Measurements from ENCODE around the gene REEP2. TPM values are rescaled to one million over a fixed set of nuclear protein-coding genes. Genes with fewer than 3 reads are reported as not detected.

The REEP2 gene
- total RNA-seq, 1 experiment from 2014 or later = 49.0 TPM

- no peak overlapping the region for H2BK12ac ChIP-seq (ENCODE audit: insufficient read length, low read depth, low read length)
- no peak overlapping the region for H2BK120ac ChIP-seq (ENCODE audit: low read depth, low read length, poor library complexity, severe bottlenecking)
- H2AK5ac ChIP-seq (ENCODE audit: insufficient read length, low read length) = no peak overlapping the region
- DNase-seq = no peak
- no CpG with 5 or more reads among the region's 5 CpGs for WGBS (ENCODE audit: extremely low coverage, insufficient read length, low lambda C conversion rate)
- no peak overlapping the region for H2AFZ ChIP-seq (ENCODE audit: low read length)
- H4K20me1 ChIP-seq (ENCODE audit: control insufficient read depth, insufficient read depth, insufficient read length) = no peaks in the 10 kb centered on the region
- Mint-ChIP-seq H3K9me3 (no peaks in the 10 kb centered on the region), H3K27me3 (ENCODE audit: low read depth) (peaks cover 4% of the 10 kb centered on the region; the same call in 1 of the 2 replicates), H3K4me3 (no peak overlapping the region), H3K36me3 (ENCODE audit: insufficient read depth in 1 of 3, low read depth in 3 of 3) (no peaks in the 10 kb centered on the region; a peak in 1 of 7 replicates), H3K4me1 (peaks cover 35 to 42% of the 10 kb centered on the region in 2 experiments), H3K27ac (no peak overlapping the region)
- H4K8ac ChIP-seq (replicated peaks; ENCODE audit: insufficient read length, low read depth, low read length) = no peak overlapping the region
- no peak overlapping the region for H3T11ph ChIP-seq (ENCODE audit: low read length)
- H3K14ac ChIP-seq (ENCODE audit: insufficient read depth, low read length) = no peak overlapping the region
- H3K4ac ChIP-seq (ENCODE audit: low read depth, low read length) = no peak overlapping the region
- no peak overlapping the region for H4K91ac ChIP-seq (ENCODE audit: insufficient read length, low read depth, low read length)
- no peak for TF ChIP-seq CTCF (conservative IDR thresholded peaks at IDR 0.05)
- H2BK15ac ChIP-seq (ENCODE audit: low read depth, low read length) = no peak overlapping the region
- no peaks in the 10 kb centered on the region for H3K79me2 ChIP-seq (ENCODE audit: insufficient read depth, low read length)
- H3K27ac ChIP-seq (ENCODE audit: insufficient read length, low read depth, low read length) = no peak overlapping the region
- H3K23me2 ChIP-seq (ENCODE audit: insufficient read length, low read depth, low read length, poor library complexity, severe bottlenecking) = no peaks in the 10 kb centered on the region
- no peak overlapping the region for H4K5ac ChIP-seq (ENCODE audit: insufficient read length, low read depth, low read length)
- no peak overlapping the region for H2BK20ac ChIP-seq (ENCODE audit: low read depth, low read length, poor library complexity, severe bottlenecking)
- H3K18ac ChIP-seq (ENCODE audit: insufficient read length, low read depth, low read length) = no peak overlapping the region
- H2BK5ac ChIP-seq (ENCODE audit: insufficient read length, low read length) = no peak overlapping the region
- no peaks in the 10 kb centered on the region for H3K9me3 ChIP-seq (ENCODE audit: control insufficient read depth, low read depth, low read length)
- no peaks in the 10 kb centered on the region for H3K79me1 ChIP-seq (ENCODE audit: insufficient read depth, low read depth, low read length, poor library complexity, severe bottlenecking)
- no peaks in the 10 kb centered on the region; the same call in 1 of the 2 replicates for H3K4me1 ChIP-seq (ENCODE audit: insufficient read depth, low read length)
- no peak overlapping the region for H3K4me2 ChIP-seq (ENCODE audit: insufficient read depth, insufficient read length, low read length)
- no peak overlapping the region for H3K9ac ChIP-seq (ENCODE audit: extremely low read depth, insufficient read length, low read length)
- no peak overlapping the region for H3K23ac ChIP-seq (ENCODE audit: insufficient read length, low read depth, low read length)
- no peaks in the 10 kb centered on the region for H3K27me3 ChIP-seq (ENCODE audit: insufficient read depth, low read length)
- H3K56ac ChIP-seq (ENCODE audit: insufficient read length, low read depth, low read length) = no peak overlapping the region
These were observed 12.1 kb downstream of the REEP2 start for GRCh38 chr5:138450971-138451370.

All from H9 (cell line).